ENCODE measurements around the gene NELL1.

DNA sequence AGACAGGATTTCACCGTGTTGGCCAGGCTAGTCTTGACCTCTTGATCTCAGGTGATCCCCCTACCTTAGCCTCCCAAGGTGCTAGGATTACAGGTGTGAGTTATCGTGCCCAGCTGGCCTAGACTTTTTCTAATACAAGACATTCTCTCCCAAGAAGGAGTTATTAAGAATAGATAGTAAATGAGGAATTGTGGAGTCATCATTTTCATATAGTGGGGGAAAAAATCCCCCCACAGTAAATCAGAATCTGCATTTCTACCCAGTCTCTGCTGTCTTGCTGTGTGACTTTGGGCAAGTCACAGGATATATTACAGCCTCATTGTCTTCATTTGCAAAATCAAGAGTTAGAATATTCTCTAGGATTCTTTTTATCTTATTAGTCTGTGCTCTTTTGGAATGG, 48.4 kb upstream of the NELL1 start:
- TF ChIP-seq RAD21 (IDR thresholded peaks at IDR 0.05; ENCODE audit: low read length) (no peak), SMC3 (IDR thresholded peaks at IDR 0.05; ENCODE audit: low read depth, low read length) (no peak), RXRA (IDR thresholded peaks at IDR 0.05; ENCODE audit: borderline replicate concordance, low read depth) (no peak), POLR2AphosphoS5 (IDR thresholded peaks at IDR 0.05; ENCODE audit: low read depth, low read length) (no peak), FOXJ3 (CRISPR knock-in tag; IDR thresholded peaks at IDR 0.05) (no peak), MXI1 (IDR thresholded peaks at IDR 0.05; ENCODE audit: low read depth, low read length) (no peak)
- TF ChIP-seq, protein P1, sequence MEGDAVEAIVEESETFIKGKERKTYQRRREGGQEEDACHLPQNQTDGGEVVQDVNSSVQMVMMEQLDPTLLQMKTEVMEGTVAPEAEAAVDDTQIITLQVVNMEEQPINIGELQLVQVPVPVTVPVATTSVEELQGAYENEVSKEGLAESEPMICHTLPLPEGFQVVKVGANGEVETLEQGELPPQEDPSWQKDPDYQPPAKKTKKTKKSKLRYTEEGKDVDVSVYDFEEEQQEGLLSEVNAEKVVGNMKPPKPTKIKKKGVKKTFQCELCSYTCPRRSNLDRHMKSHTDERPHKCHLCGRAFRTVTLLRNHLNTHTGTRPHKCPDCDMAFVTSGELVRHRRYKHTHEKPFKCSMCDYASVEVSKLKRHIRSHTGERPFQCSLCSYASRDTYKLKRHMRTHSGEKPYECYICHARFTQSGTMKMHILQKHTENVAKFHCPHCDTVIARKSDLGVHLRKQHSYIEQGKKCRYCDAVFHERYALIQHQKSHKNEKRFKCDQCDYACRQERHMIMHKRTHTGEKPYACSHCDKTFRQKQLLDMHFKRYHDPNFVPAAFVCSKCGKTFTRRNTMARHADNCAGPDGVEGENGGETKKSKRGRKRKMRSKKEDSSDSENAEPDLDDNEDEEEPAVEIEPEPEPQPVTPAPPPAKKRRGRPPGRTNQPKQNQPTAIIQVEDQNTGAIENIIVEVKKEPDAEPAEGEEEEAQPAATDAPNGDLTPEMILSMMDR (IDR thresholded peaks at IDR 0.05), result no peak
